ENCODE data around the gene CBX7. TPM values are rescaled to one million over a fixed set of nuclear protein-coding genes. Genes with fewer than 3 reads are reported as not detected.
A peak's percentile ranks its signal among the peaks of the same experiment; 100 is the strongest.

CBX7 gene
- total and polyA plus RNA-seq, 9 of the 15 experiments (the other 6 are each of a cell fraction or from before 2014, with no cell fraction given): 0.04 to 5.2 (median 2.8) TPM

DNA sequence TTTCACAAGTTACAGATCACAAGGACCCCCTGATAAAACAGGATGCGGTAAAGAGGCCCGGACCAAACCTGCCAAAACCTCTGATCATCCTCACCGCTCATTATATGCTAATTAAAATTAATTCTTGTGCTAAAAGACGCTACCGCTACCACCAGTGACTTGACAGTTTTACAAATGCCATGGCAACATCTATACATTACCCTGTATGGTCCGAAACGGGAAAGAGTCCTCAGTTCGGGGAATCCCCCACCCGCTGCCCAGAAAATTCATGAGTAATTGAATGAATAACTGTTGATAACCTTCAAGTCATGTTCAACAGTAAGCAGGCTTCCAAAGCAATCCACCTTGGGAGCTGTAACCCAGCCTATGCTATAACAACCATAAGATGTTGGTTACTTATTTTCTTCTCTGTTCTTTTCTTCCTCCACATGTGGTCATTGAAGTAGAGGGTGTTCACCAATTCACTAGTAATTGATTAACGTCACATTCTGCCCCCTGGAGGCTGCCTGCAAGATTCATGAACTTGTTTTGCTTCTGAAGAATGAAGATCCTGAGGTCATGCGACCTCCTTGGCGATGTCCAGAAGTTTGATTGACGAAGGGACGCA, 34.8 kb downstream of the CBX7 start (continued):
- TF ChIP-seq, protein P1, sequence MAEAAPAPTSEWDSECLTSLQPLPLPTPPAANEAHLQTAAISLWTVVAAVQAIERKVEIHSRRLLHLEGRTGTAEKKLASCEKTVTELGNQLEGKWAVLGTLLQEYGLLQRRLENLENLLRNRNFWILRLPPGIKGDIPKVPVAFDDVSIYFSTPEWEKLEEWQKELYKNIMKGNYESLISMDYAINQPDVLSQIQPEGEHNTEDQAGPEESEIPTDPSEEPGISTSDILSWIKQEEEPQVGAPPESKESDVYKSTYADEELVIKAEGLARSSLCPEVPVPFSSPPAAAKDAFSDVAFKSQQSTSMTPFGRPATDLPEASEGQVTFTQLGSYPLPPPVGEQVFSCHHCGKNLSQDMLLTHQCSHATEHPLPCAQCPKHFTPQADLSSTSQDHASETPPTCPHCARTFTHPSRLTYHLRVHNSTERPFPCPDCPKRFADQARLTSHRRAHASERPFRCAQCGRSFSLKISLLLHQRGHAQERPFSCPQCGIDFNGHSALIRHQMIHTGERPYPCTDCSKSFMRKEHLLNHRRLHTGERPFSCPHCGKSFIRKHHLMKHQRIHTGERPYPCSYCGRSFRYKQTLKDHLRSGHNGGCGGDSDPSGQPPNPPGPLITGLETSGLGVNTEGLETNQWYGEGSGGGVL (CRISPR knock-in tag; IDR thresholded peaks at IDR 0.05): no peak
- 0 out of 2 replicates have a peak, but pooled peaks have one; percentile 29 for TF ChIP-seq L3MBTL2 (IDR thresholded peaks at IDR 0.05)
- TF ChIP-seq RAD21 (CRISPR knock-in tag; conservative IDR thresholded peaks at IDR 0.05 in 1 of 2, IDR thresholded peaks at IDR 0.05 in 1 of 2): peak; percentile 42 to 83

DNA sequence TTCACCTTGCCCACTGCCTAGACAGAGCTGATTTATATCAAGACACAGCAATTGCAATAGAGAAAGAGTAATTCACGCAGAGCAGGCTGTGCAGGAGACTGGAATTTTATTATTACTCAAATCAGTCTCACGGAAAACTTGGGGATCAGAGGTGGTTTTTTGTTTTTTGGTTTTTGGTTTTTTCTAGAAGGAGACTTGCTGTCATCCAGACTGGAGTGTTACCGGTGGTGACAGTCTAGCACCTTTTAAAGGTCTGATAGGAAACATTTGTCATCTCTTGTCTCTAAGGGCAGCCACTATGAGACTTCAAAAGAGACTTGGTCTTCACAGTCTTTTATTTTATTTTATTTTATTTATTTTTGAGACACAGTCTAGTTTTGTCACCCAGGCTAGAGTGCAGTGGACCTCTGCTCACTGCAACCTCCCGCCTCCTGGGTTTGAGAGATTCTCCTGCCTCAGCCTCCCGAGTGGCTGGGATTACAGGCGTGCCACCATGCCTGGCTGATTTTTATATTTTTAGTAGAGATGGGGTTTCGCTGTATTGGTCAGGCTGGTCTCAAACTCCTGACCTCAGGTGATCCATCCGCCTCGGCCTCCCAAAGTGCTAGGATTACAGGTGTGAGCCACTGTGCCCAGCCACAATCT, 36.4 kb downstream of the CBX7 start:
- DNase-seq (ENCODE audit: extremely low read depth in 1 of 4, low spot score in 3 of 4): no peak
- no peak overlapping the region for H3K4me2 ChIP-seq (ENCODE audit: insufficient read depth, low read length)
- H3K4me1 ChIP-seq (replicated peaks in 1 of 2; ENCODE audit: control insufficient read depth in 2 of 2, insufficient read depth in 2 of 2, low read length in 2 of 2): no peaks in the 10 kb centered on the region; a peak in 2 of 5 replicates
- no peaks in the 10 kb centered on the region for H3K79me2 ChIP-seq (ENCODE audit: control insufficient read depth, insufficient read depth, low read length)
- WGBS (ENCODE audit: insufficient coverage, low coverage, missing lambda C conversion rate): 58% methylated on average over 9 of the region's 9 CpGs
- no peak for ATAC-seq
- FAIRE-seq: no peak
- POLR2A ChIA-PET: interaction anchor here (0.6 kb wide), 1 partner anchor 280 kb away, joined by 3 read pairs; no protein-coding TSS in a partner anchor
- no peaks in the 10 kb centered on the region for H3K27me3 ChIP-seq (ENCODE audit: control insufficient read depth in 2 of 2, insufficient read depth in 2 of 2, low read length in 2 of 2)
- intact Hi-C loops (cut with micrococcal nuclease): no loop called here
- in situ Hi-C loops (cut with MboI): loop anchor here (5.0 kb wide), 1 partner anchor 104 kb away; the partner anchor contains the start of gene APOBEC3C
- H2AFZ ChIP-seq (ENCODE audit: low read depth, low read length): no peak overlapping the region
- no peaks in the 10 kb centered on the region for H3K9me1 ChIP-seq (ENCODE audit: control insufficient read depth, insufficient read depth, low read length)
- H3K27ac ChIP-seq (ENCODE audit: extremely low read depth, low read depth, low read length): no peak overlapping the region
- H3K4me3 ChIP-seq: no peak overlapping the region
- no peaks in the 10 kb centered on the region for H3K36me3 ChIP-seq (ENCODE audit: control insufficient read depth, insufficient read depth, low read length)
- H3K9me3 ChIP-seq (replicated peaks; ENCODE audit: control insufficient read depth, insufficient read depth, low read depth, low read length): no peaks in the 10 kb centered on the region
- no peaks in the 10 kb centered on the region for H4K20me1 ChIP-seq (replicated peaks; ENCODE audit: control insufficient read depth, insufficient read depth, low read length)
- CTCF ChIA-PET (ENCODE audit: low intra/inter-chr PET ratio): no interaction called here
- no TSS peak for BruUV-seq (replicated peaks)
- H3K9ac ChIP-seq (ENCODE audit: insufficient read depth in 1 of 2, low read depth in 2 of 2, low read length in 2 of 2): no peak overlapping the region
- TF ChIP-seq ZKSCAN8 (CRISPR knock-in tag; IDR thresholded peaks at IDR 0.05) (no peak), ZNF174 (CRISPR knock-in tag; IDR thresholded peaks at IDR 0.05) (no peak), CCAR2 (IDR thresholded peaks at IDR 0.05; ENCODE audit: low read depth, low read length) (no peak), FOXK1 (CRISPR knock-in tag; IDR thresholded peaks at IDR 0.05; ENCODE audit: borderline replicate concordance) (no peak)
- TF ChIP-seq, protein P2, sequence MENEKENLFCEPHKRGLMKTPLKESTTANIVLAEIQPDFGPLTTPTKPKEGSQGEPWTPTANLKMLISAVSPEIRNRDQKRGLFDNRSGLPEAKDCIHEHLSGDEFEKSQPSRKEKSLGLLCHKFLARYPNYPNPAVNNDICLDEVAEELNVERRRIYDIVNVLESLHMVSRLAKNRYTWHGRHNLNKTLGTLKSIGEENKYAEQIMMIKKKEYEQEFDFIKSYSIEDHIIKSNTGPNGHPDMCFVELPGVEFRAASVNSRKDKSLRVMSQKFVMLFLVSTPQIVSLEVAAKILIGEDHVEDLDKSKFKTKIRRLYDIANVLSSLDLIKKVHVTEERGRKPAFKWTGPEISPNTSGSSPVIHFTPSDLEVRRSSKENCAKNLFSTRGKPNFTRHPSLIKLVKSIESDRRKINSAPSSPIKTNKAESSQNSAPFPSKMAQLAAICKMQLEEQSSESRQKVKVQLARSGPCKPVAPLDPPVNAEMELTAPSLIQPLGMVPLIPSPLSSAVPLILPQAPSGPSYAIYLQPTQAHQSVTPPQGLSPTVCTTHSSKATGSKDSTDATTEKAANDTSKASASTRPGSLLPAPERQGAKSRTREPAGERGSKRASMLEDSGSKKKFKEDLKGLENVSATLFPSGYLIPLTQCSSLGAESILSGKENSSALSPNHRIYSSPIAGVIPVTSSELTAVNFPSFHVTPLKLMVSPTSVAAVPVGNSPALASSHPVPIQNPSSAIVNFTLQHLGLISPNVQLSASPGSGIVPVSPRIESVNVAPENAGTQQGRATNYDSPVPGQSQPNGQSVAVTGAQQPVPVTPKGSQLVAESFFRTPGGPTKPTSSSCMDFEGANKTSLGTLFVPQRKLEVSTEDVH (IDR thresholded peaks at IDR 0.05; ENCODE audit: low read depth, partially characterized antibody): no peak
- TF ChIP-seq, protein P3, sequence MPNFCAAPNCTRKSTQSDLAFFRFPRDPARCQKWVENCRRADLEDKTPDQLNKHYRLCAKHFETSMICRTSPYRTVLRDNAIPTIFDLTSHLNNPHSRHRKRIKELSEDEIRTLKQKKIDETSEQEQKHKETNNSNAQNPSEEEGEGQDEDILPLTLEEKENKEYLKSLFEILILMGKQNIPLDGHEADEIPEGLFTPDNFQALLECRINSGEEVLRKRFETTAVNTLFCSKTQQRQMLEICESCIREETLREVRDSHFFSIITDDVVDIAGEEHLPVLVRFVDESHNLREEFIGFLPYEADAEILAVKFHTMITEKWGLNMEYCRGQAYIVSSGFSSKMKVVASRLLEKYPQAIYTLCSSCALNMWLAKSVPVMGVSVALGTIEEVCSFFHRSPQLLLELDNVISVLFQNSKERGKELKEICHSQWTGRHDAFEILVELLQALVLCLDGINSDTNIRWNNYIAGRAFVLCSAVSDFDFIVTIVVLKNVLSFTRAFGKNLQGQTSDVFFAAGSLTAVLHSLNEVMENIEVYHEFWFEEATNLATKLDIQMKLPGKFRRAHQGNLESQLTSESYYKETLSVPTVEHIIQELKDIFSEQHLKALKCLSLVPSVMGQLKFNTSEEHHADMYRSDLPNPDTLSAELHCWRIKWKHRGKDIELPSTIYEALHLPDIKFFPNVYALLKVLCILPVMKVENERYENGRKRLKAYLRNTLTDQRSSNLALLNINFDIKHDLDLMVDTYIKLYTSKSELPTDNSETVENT (CRISPR knock-in tag; IDR thresholded peaks at IDR 0.05): no peak
- TF ChIP-seq, protein P4, sequence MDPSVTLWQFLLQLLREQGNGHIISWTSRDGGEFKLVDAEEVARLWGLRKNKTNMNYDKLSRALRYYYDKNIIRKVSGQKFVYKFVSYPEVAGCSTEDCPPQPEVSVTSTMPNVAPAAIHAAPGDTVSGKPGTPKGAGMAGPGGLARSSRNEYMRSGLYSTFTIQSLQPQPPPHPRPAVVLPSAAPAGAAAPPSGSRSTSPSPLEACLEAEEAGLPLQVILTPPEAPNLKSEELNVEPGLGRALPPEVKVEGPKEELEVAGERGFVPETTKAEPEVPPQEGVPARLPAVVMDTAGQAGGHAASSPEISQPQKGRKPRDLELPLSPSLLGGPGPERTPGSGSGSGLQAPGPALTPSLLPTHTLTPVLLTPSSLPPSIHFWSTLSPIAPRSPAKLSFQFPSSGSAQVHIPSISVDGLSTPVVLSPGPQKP (CRISPR knock-in tag; IDR thresholded peaks at IDR 0.05): no peak

Measured in K562 (cell line).